ENCODE results near the gene PTPRT.

PTPRT gene

GRCh38 chr20:42340368-42340767 lies 849.3 kb downstream of the PTPRT start:
- H3K36me3 ChIP-seq (ENCODE audit: control insufficient read depth in 5 of 5, insufficient read depth in 5 of 5, low read length in 5 of 5), result no peaks in the 10 kb centered on the region
- peaks cover 2 to 21% (median 17%) of the 10 kb centered on the region in 5 donors for H3K4me1 ChIP-seq (ENCODE audit: control insufficient read depth in 5 of 5, insufficient read depth in 5 of 5, low read length in 5 of 5)
- H3K9ac ChIP-seq (ENCODE audit: low read length in 5 of 5), result no peak overlapping the region
- no peak overlapping the region for H3K4me3 ChIP-seq (ENCODE audit: low read depth in 1 of 5, low read length in 5 of 5)
- H3K27me3 ChIP-seq (ENCODE audit: control insufficient read depth in 5 of 5, insufficient read depth in 4 of 5, low read length in 5 of 5), result no peaks in the 10 kb centered on the region
- no peaks in the 10 kb centered on the region for H3K9me3 ChIP-seq (ENCODE audit: control insufficient read depth in 5 of 5, low read length in 5 of 5)
- H3K27ac ChIP-seq (ENCODE audit: low read depth, low read length), result no peak overlapping the region

GRCh38 chr20:42338294-42339201 lies 851.2 kb downstream of the PTPRT start:
- H3K9ac ChIP-seq (ENCODE audit: low read length in 5 of 5), result no peak overlapping the region
- H3K27me3 ChIP-seq (ENCODE audit: control insufficient read depth in 5 of 5, insufficient read depth in 4 of 5, low read length in 5 of 5), result no peaks in the 10 kb centered on the region
- no peak overlapping the region for H3K27ac ChIP-seq (ENCODE audit: low read depth, low read length)
- H3K4me3 ChIP-seq (ENCODE audit: low read depth in 1 of 5, low read length in 5 of 5), result no peak overlapping the region
- no peaks in the 10 kb centered on the region for H3K9me3 ChIP-seq (ENCODE audit: control insufficient read depth in 5 of 5, low read length in 5 of 5)
- peaks cover 2 to 21% (median 17%) of the 10 kb centered on the region in 5 donors for H3K4me1 ChIP-seq (ENCODE audit: control insufficient read depth in 5 of 5, insufficient read depth in 5 of 5, low read length in 5 of 5)
- no peaks in the 10 kb centered on the region for H3K36me3 ChIP-seq (ENCODE audit: control insufficient read depth in 5 of 5, insufficient read depth in 5 of 5, low read length in 5 of 5)

- H3K4me3 ChIP-seq (ENCODE audit: low read depth in 1 of 5, low read length in 5 of 5), result no peak overlapping the region
- H3K9me3 ChIP-seq (ENCODE audit: control insufficient read depth in 5 of 5, low read length in 5 of 5), result no peaks in the 10 kb centered on the region
- peaks cover 2 to 21% (median 17%) of the 10 kb centered on the region in 5 donors for H3K4me1 ChIP-seq (ENCODE audit: control insufficient read depth in 5 of 5, insufficient read depth in 5 of 5, low read length in 5 of 5)
- H3K36me3 ChIP-seq (ENCODE audit: control insufficient read depth in 5 of 5, insufficient read depth in 5 of 5, low read length in 5 of 5), result no peaks in the 10 kb centered on the region
- H3K9ac ChIP-seq (ENCODE audit: low read length in 5 of 5), result no peak overlapping the region
- H3K27me3 ChIP-seq (ENCODE audit: control insufficient read depth in 5 of 5, insufficient read depth in 4 of 5, low read length in 5 of 5), result no peaks in the 10 kb centered on the region
- H3K27ac ChIP-seq (ENCODE audit: low read depth, low read length), result no peak overlapping the region
Measured at GRCh38 chr20:42336576-42336975, 853.1 kb downstream of the PTPRT start.

- Histone ChIP-seq H3K27me3 (ENCODE audit: control insufficient read depth in 5 of 5, insufficient read depth in 4 of 5, low read length in 5 of 5) (no peaks in the 10 kb centered on the region), H3K9ac (ENCODE audit: low read length in 5 of 5) (no peak overlapping the region), H3K36me3 (ENCODE audit: control insufficient read depth in 5 of 5, insufficient read depth in 5 of 5, low read length in 5 of 5) (no peaks in the 10 kb centered on the region), H3K4me1 (ENCODE audit: control insufficient read depth in 5 of 5, insufficient read depth in 5 of 5, low read length in 5 of 5) (peaks cover 0 to 9% (median 0%) of the 10 kb centered on the region in 5 donors), H3K4me3 (ENCODE audit: low read depth in 1 of 5, low read length in 5 of 5) (no peak overlapping the region), H3K9me3 (ENCODE audit: control insufficient read depth in 5 of 5, low read length in 5 of 5) (no peaks in the 10 kb centered on the region), H3K27ac (ENCODE audit: low read depth, low read length) (no peak overlapping the region)
Measured at GRCh38 chr20:42319252-42320013, 870.3 kb downstream of the PTPRT start.

- H3K4me3 ChIP-seq (ENCODE audit: low read depth in 1 of 5, low read length in 5 of 5), result no peak overlapping the region
- H3K9ac ChIP-seq (ENCODE audit: low read length in 5 of 5), result no peak overlapping the region
- no peaks in the 10 kb centered on the region for H3K4me1 ChIP-seq (ENCODE audit: control insufficient read depth in 5 of 5, insufficient read depth in 5 of 5, low read length in 5 of 5)
- H3K36me3 ChIP-seq (ENCODE audit: control insufficient read depth in 5 of 5, insufficient read depth in 5 of 5, low read length in 5 of 5), result no peaks in the 10 kb centered on the region
- no peak overlapping the region for H3K27ac ChIP-seq (ENCODE audit: low read depth, low read length)
- H3K27me3 ChIP-seq (ENCODE audit: control insufficient read depth in 5 of 5, insufficient read depth in 4 of 5, low read length in 5 of 5), result no peaks in the 10 kb centered on the region
- H3K9me3 ChIP-seq (ENCODE audit: control insufficient read depth in 5 of 5, low read length in 5 of 5), result no peaks in the 10 kb centered on the region
Measured at GRCh38 chr20:42313704-42314103, 876.0 kb downstream of the PTPRT start.

- H3K9ac ChIP-seq (ENCODE audit: low read length in 5 of 5), result no peak overlapping the region
- H3K4me3 ChIP-seq (ENCODE audit: low read depth in 1 of 5, low read length in 5 of 5), result no peak overlapping the region
- no peaks in the 10 kb centered on the region for H3K9me3 ChIP-seq (ENCODE audit: control insufficient read depth in 5 of 5, low read length in 5 of 5)
- no peak overlapping the region for H3K27ac ChIP-seq (ENCODE audit: low read depth, low read length)
- no peaks in the 10 kb centered on the region for H3K4me1 ChIP-seq (ENCODE audit: control insufficient read depth in 5 of 5, insufficient read depth in 5 of 5, low read length in 5 of 5)
- no peaks in the 10 kb centered on the region for H3K36me3 ChIP-seq (ENCODE audit: control insufficient read depth in 5 of 5, insufficient read depth in 5 of 5, low read length in 5 of 5)
- H3K27me3 ChIP-seq (ENCODE audit: control insufficient read depth in 5 of 5, insufficient read depth in 4 of 5, low read length in 5 of 5), result no peaks in the 10 kb centered on the region
Measured at GRCh38 chr20:42309050-42309449, 880.7 kb downstream of the PTPRT start.

GRCh38 chr20:42308171-42308570 lies 881.5 kb downstream of the PTPRT start:
- Histone ChIP-seq H3K27me3 (ENCODE audit: control insufficient read depth in 5 of 5, insufficient read depth in 4 of 5, low read length in 5 of 5) (no peaks in the 10 kb centered on the region), H3K36me3 (ENCODE audit: control insufficient read depth in 5 of 5, insufficient read depth in 5 of 5, low read length in 5 of 5) (no peaks in the 10 kb centered on the region), H3K9me3 (ENCODE audit: control insufficient read depth in 5 of 5, low read length in 5 of 5) (no peaks in the 10 kb centered on the region), H3K4me3 (ENCODE audit: low read depth in 1 of 5, low read length in 5 of 5) (no peak overlapping the region), H3K4me1 (ENCODE audit: control insufficient read depth in 5 of 5, insufficient read depth in 5 of 5, low read length in 5 of 5) (no peaks in the 10 kb centered on the region), H3K9ac (ENCODE audit: low read length in 5 of 5) (no peak overlapping the region), H3K27ac (ENCODE audit: low read depth, low read length) (no peak overlapping the region)

GRCh38 chr20:42295592-42295991 lies 894.1 kb downstream of the PTPRT start:
- no peak overlapping the region for H3K4me3 ChIP-seq (ENCODE audit: low read depth in 1 of 5, low read length in 5 of 5)
- no peaks in the 10 kb centered on the region for H3K27me3 ChIP-seq (ENCODE audit: control insufficient read depth in 5 of 5, insufficient read depth in 4 of 5, low read length in 5 of 5)
- no peaks in the 10 kb centered on the region for H3K4me1 ChIP-seq (ENCODE audit: control insufficient read depth in 5 of 5, insufficient read depth in 5 of 5, low read length in 5 of 5)
- no peaks in the 10 kb centered on the region for H3K9me3 ChIP-seq (ENCODE audit: control insufficient read depth in 5 of 5, low read length in 5 of 5)
- H3K36me3 ChIP-seq (ENCODE audit: control insufficient read depth in 5 of 5, insufficient read depth in 5 of 5, low read length in 5 of 5), result no peaks in the 10 kb centered on the region
- no peak overlapping the region for H3K9ac ChIP-seq (ENCODE audit: low read length in 5 of 5)
- H3K27ac ChIP-seq (ENCODE audit: low read depth, low read length), result no peak overlapping the region

GRCh38 chr20:42294976-42295375 lies 894.7 kb downstream of the PTPRT start:
- H3K36me3 ChIP-seq (ENCODE audit: control insufficient read depth in 5 of 5, insufficient read depth in 5 of 5, low read length in 5 of 5), result no peaks in the 10 kb centered on the region
- no peak overlapping the region for H3K9ac ChIP-seq (ENCODE audit: low read length in 5 of 5)
- H3K27me3 ChIP-seq (ENCODE audit: control insufficient read depth in 5 of 5, insufficient read depth in 4 of 5, low read length in 5 of 5), result no peaks in the 10 kb centered on the region
- H3K9me3 ChIP-seq (ENCODE audit: control insufficient read depth in 5 of 5, low read length in 5 of 5), result no peaks in the 10 kb centered on the region
- H3K4me1 ChIP-seq (ENCODE audit: control insufficient read depth in 5 of 5, insufficient read depth in 5 of 5, low read length in 5 of 5), result no peaks in the 10 kb centered on the region
- H3K27ac ChIP-seq (ENCODE audit: low read depth, low read length), result no peak overlapping the region
- no peak overlapping the region for H3K4me3 ChIP-seq (ENCODE audit: low read depth in 1 of 5, low read length in 5 of 5)

- H3K27me3 ChIP-seq (ENCODE audit: control insufficient read depth in 5 of 5, insufficient read depth in 4 of 5, low read length in 5 of 5), result no peaks in the 10 kb centered on the region
- no peak overlapping the region for H3K4me3 ChIP-seq (ENCODE audit: low read depth in 1 of 5, low read length in 5 of 5)
- H3K9me3 ChIP-seq (ENCODE audit: control insufficient read depth in 5 of 5, low read length in 5 of 5), result peaks cover 0 to 4% (median 0%) of the 10 kb centered on the region in 5 donors
- no peaks in the 10 kb centered on the region for H3K4me1 ChIP-seq (ENCODE audit: control insufficient read depth in 5 of 5, insufficient read depth in 5 of 5, low read length in 5 of 5)
- H3K27ac ChIP-seq (ENCODE audit: low read depth, low read length), result no peak overlapping the region
- H3K36me3 ChIP-seq (ENCODE audit: control insufficient read depth in 5 of 5, insufficient read depth in 5 of 5, low read length in 5 of 5), result no peaks in the 10 kb centered on the region
- no peak overlapping the region for H3K9ac ChIP-seq (ENCODE audit: low read length in 5 of 5)
Measured at GRCh38 chr20:42281801-42282200, 907.9 kb downstream of the PTPRT start.
